OCI-LY3 (cell line): Measurements from ENCODE around the gene OR2Y1.

ENCODE experiments used
- EZH2phosphoT487 ChIP-seq: fragments of 200-600 bp; shearing (Covaris generic); IDR thresholded peaks from 2 replicates; pipeline ENCODE4 v1.6.1; 2018; ENCODE audit warnings: antibody characterized with exemption, mixed run types, low read depth
- TF ChIP-seq, protein P1 (sequence below): fragments of 200-600, 300-600 bp; sonication (generic); IDR thresholded peaks from 2 replicates; pipeline ENCODE4 v1.5.1; 2014; ENCODE audit warnings: antibody characterized with exemption, low read length, low read depth

DNA sequence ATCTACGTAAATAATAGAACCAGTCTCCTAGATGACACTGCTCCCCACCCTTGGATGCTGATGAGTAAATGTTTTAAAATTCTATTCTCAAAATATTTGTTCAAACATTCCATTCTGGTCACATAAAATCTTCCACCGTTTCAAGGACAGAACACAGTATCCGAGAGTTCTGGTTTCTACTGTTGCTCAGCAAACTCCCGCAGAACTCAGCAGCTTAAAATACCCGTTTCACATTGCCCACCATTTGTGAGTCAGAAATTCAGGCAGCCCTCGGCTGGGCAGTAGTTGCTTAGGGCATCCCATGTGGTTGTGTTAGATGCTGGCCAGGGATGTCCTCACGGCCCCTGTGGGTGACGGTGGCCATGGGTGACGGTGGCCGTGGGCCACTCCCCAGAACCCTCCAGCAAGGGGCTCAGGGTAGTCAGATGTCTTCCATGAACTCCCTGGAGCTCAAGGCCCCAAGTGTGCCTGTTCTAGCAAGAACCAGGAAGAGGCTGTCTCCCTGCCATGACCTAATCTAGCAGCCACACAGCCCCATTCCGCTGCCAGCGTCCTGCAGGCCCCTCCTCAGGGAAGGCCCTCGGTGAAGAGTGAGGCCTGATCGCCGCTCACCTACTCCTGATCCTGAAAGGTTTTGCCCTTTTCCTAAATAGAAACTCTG, 45.4 kb upstream of the OR2Y1 start:
- TF ChIP-seq, protein P1, sequence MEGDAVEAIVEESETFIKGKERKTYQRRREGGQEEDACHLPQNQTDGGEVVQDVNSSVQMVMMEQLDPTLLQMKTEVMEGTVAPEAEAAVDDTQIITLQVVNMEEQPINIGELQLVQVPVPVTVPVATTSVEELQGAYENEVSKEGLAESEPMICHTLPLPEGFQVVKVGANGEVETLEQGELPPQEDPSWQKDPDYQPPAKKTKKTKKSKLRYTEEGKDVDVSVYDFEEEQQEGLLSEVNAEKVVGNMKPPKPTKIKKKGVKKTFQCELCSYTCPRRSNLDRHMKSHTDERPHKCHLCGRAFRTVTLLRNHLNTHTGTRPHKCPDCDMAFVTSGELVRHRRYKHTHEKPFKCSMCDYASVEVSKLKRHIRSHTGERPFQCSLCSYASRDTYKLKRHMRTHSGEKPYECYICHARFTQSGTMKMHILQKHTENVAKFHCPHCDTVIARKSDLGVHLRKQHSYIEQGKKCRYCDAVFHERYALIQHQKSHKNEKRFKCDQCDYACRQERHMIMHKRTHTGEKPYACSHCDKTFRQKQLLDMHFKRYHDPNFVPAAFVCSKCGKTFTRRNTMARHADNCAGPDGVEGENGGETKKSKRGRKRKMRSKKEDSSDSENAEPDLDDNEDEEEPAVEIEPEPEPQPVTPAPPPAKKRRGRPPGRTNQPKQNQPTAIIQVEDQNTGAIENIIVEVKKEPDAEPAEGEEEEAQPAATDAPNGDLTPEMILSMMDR: no peak
- TF ChIP-seq EZH2phosphoT487: no peak
